Peyer's patch (tissue), 4 donors: ENCODE results near the gene AK8. TPM values are rescaled to one million over a fixed set of nuclear protein-coding genes. Genes with fewer than 3 reads are reported as not detected.

Experiments
- DNase-seq, 3 donors: peaks; one replicate each; pipeline ENCODE4 v3.0.0-alpha.2; 2017 to 2019
- H3K27ac ChIP-seq, 4 donors: fragments of 200-600 bp; sonication (generic); one replicate each; pipeline ENCODE4 v1.5.1; 2016 to 2019
- H3K27me3 ChIP-seq, 2 donors: fragments of 200-600 bp; sonication (generic); one replicate each; pipeline ENCODE4 v1.5.1; 2019
- H3K36me3 ChIP-seq, 3 donors: fragments of 200-600 bp; sonication (generic); one replicate each; pipeline ENCODE4 v1.5.1; 2016 to 2019
- H3K4me1 ChIP-seq, 4 donors: fragments of 200-600 bp; sonication (generic); one replicate each; pipeline ENCODE4 v1.5.1; 2016 to 2019
- H3K4me3 ChIP-seq, 4 donors: fragments of 200-600 bp; sonication (generic); 1 replicate in 3 of 4; 2 replicates in 1 of 4; pipeline ENCODE4 v1.5.1; 2016 to 2019; ENCODE audit warnings: mild to moderate bottlenecking in 1 of 4
- H3K9me3 ChIP-seq, 4 donors: fragments of 200-600 bp; sonication (generic); one replicate each; pipeline ENCODE4 v1.5.1; 2016 to 2019; ENCODE audit warnings: mild to moderate bottlenecking in 1 of 4
- CTCF ChIP-seq, 6 experiments: fragments of 450-650 bp in 4 of 6; fragments of 200-600 bp in 2 of 6; sonication (generic) in 1 of 6; IDR thresholded peaks; one replicate each; pipeline ENCODE4 v1.5.1; 2017 to 2019; ENCODE audit warnings: antibody characterized with exemption in 6 of 6, mild to moderate bottlenecking in 3 of 6, moderate library complexity in 1 of 6
- POLR2A ChIP-seq, 2 donors: fragments of 450-650 bp; IDR thresholded peaks; one replicate each; pipeline ENCODE4 v1.5.1; 2017; ENCODE audit warnings: antibody characterized with exemption in 2 of 2, mild to moderate bottlenecking in 2 of 2, moderate library complexity in 2 of 2
- total RNA-seq, 4 donors: library from RNA; depleted of rRNA; stranded (reverse); fragments of >200 nt; gene quantifications; one replicate each; pipeline ENCODE4 v1.1.0, GENCODE V29; 2016

The AK8 gene
- total RNA-seq, 4 donors from 2014 or later = not detected

- H3K27me3 ChIP-seq = peaks cover 0 to 4% of the 10 kb centered on the region in 2 donors
- no peaks in the 10 kb centered on the region for H3K9me3 ChIP-seq
Measured at GRCh38 chr9:132806723-132807421, 71.2 kb downstream of the AK8 start.

GRCh38 chr9:132806306-132806705 is 71.8 kb downstream of the AK8 start:
- peaks cover 0 to 4% of the 10 kb centered on the region in 2 donors for H3K27me3 ChIP-seq
- DNase-seq = no peak
- H3K27ac ChIP-seq = no peak overlapping the region
- no peaks in the 10 kb centered on the region for H3K9me3 ChIP-seq
- no peaks in the 10 kb centered on the region for H3K4me1 ChIP-seq
- no peak overlapping the region for H3K4me3 ChIP-seq
- no peaks in the 10 kb centered on the region for H3K36me3 ChIP-seq
- TF ChIP-seq POLR2A (IDR thresholded peaks at IDR 0.05) (no peak), CTCF (IDR thresholded peaks at IDR 0.05) (no peak)

More at GRCh38 chr9:132806723-132807421, 71.2 kb downstream of the AK8 start:
- TF ChIP-seq CTCF (IDR thresholded peaks at IDR 0.05) = no peak
- no peak for TF ChIP-seq POLR2A (IDR thresholded peaks at IDR 0.05)
- H3K4me1 ChIP-seq = no peaks in the 10 kb centered on the region
- no peaks in the 10 kb centered on the region for H3K36me3 ChIP-seq
- no peak overlapping the region for H3K27ac ChIP-seq
- no peak overlapping the region for H3K4me3 ChIP-seq
- DNase-seq = no peak

GRCh38 chr9:132804576-132805295 is 73.3 kb downstream of the AK8 start:
- Histone ChIP-seq H3K27me3 (peaks cover 0 to 4% of the 10 kb centered on the region in 2 donors), H3K9me3 (no peaks in the 10 kb centered on the region)
- TF ChIP-seq POLR2A (IDR thresholded peaks at IDR 0.05) (no peak), CTCF (IDR thresholded peaks at IDR 0.05) (no peak)

GRCh38 chr9:132802121-132802795 is 75.8 kb downstream of the AK8 start:
- Histone ChIP-seq H3K27me3 (peaks cover 0 to 4% of the 10 kb centered on the region in 2 donors), H3K9me3 (no peaks in the 10 kb centered on the region), H3K27ac (no peak overlapping the region), H3K4me1 (peaks cover 0 to 11% (median 2%) of the 10 kb centered on the region in 4 donors), H3K4me3 (no peak overlapping the region), H3K36me3 (no peaks in the 10 kb centered on the region)
- TF ChIP-seq CTCF (IDR thresholded peaks at IDR 0.05) (no peak), POLR2A (IDR thresholded peaks at IDR 0.05) (no peak)
- no peak for DNase-seq

More at GRCh38 chr9:132804576-132805295, 73.3 kb downstream of the AK8 start:
- H3K4me1 ChIP-seq = peaks cover 0 to 4% (median 2%) of the 10 kb centered on the region in 4 donors
- no peak for DNase-seq
- no peaks in the 10 kb centered on the region for H3K36me3 ChIP-seq
- H3K4me3 ChIP-seq = no peak overlapping the region
- no peak overlapping the region for H3K27ac ChIP-seq

- no peak overlapping the region for H3K27ac ChIP-seq
- no peaks in the 10 kb centered on the region for H3K36me3 ChIP-seq
- no peak overlapping the region for H3K4me3 ChIP-seq
- H3K4me1 ChIP-seq = peaks cover 0 to 11% (median 2%) of the 10 kb centered on the region in 4 donors
- DNase-seq = no peak
- H3K27me3 ChIP-seq = peaks cover 0 to 4% of the 10 kb centered on the region in 2 donors
- H3K9me3 ChIP-seq = no peaks in the 10 kb centered on the region
- no peak for TF ChIP-seq POLR2A (IDR thresholded peaks at IDR 0.05)
- TF ChIP-seq CTCF (IDR thresholded peaks at IDR 0.05) = no peak
Measured at GRCh38 chr9:132801659-132802058, 76.4 kb downstream of the AK8 start.
